AG09309 (cell line): ENCODE measurements around the gene ATP6V0D1.

Experiments used
- DNase-seq: peaks from one replicate; pipeline ENCODE4 v3.0.0-alpha.2; 2010; ENCODE audit warnings: low read depth
- H3K4me3 ChIP-seq: 2 replicates; pipeline ENCODE4 v1.5.1; 2011; ENCODE audit warnings: mild to moderate bottlenecking, low read depth, low read length, moderate library complexity; ENCODE audit not compliant: control insufficient read depth
- TF ChIP-seq, protein P1 (sequence below): IDR thresholded peaks from 2 replicates; pipeline ENCODE4 v1.5.1; 2011; ENCODE audit warnings: mild to moderate bottlenecking, low read depth, low read length, inconsistent platforms; ENCODE audit not compliant: insufficient read depth, control insufficient read depth; ENCODE audit errors: missing control alignments

ATP6V0D1 gene

DNA sequence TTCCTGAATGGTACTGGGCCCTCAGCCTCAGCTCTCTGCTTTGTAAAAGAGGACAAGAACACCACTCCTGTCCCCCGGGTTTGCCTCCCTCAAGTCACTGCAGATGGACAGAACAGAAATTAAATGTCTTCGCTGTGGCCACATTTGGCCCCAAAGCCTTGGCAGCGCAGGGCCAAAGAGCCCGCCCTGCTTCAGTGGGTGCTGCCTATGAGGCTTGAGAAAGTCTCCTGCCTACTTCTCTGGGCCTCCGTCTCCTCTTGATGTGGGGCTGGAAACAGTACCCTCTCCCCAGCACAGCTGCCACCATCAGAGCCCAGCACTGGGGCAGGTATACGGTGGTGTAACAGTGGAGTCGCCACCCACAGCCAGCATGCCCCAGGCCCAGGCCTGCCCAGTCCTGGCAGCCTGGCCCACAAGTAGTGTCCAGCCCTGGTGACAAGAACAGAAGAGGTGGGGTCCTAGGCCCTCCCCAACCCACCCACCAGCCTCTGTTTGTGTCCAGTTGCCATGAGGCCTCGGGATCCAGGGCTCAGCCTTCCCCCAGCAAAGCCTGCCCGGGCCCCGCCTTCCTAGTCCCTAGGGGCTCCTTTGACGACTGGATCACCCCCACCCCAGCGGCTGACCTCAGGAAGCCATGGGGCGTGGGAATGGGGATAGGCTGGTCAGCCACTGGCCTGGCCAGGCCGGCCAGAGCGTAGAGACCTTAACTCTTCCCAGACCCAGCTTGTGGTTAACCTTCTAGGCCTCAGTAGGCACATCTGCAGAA is 83.7 kb downstream of the ATP6V0D1 start:
- no peak for DNase-seq
- TF ChIP-seq, protein P1, sequence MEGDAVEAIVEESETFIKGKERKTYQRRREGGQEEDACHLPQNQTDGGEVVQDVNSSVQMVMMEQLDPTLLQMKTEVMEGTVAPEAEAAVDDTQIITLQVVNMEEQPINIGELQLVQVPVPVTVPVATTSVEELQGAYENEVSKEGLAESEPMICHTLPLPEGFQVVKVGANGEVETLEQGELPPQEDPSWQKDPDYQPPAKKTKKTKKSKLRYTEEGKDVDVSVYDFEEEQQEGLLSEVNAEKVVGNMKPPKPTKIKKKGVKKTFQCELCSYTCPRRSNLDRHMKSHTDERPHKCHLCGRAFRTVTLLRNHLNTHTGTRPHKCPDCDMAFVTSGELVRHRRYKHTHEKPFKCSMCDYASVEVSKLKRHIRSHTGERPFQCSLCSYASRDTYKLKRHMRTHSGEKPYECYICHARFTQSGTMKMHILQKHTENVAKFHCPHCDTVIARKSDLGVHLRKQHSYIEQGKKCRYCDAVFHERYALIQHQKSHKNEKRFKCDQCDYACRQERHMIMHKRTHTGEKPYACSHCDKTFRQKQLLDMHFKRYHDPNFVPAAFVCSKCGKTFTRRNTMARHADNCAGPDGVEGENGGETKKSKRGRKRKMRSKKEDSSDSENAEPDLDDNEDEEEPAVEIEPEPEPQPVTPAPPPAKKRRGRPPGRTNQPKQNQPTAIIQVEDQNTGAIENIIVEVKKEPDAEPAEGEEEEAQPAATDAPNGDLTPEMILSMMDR, result no peak
- H3K4me3 ChIP-seq, result no peak overlapping the region

DNA sequence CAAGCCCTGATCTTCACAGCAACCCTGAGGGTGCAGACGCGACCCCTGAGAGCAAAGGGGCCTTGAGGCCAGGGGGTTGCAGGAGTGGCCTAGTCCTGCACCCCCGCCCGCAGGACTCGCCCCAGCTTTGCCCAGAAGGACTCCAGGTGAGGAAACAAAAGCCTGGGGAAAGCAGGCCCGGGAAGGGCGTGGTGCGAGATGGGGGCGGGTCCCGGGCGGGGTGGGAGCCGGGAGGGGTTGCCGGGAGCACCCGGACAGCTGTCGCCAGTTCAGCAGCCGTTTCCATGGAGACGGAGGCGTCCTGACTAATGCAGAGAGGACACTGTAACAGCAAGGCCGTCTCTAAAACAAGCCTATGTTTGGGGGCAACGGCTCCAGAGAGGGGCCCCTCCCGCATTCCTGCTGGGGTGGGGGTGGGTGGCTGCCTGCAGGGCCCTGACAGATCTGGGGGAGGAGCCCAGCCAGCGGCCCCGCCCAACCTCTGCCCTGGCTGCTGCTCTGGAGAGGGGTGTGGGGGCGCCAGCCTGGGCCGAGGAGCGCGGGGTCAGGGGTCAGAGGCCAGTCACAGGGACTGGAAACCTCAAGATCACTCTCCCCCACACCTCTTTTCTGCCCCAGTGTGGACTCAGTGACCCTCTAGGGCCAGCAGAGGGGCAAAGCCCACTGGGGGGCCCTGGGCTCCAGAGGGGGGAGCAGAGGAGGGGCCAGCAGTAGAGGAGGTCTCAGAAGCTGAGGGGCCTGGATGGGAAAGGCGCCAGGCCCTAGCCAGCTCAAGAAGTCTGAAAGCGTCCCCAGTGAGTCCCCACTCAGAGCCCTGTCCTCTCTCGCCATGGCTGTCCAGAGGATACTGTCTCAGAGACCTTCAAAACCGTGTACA is 84.6 kb downstream of the ATP6V0D1 start:
- DNase-seq, result no peak
- no peak overlapping the region for H3K4me3 ChIP-seq
- TF ChIP-seq, protein P1, result no peak

DNA sequence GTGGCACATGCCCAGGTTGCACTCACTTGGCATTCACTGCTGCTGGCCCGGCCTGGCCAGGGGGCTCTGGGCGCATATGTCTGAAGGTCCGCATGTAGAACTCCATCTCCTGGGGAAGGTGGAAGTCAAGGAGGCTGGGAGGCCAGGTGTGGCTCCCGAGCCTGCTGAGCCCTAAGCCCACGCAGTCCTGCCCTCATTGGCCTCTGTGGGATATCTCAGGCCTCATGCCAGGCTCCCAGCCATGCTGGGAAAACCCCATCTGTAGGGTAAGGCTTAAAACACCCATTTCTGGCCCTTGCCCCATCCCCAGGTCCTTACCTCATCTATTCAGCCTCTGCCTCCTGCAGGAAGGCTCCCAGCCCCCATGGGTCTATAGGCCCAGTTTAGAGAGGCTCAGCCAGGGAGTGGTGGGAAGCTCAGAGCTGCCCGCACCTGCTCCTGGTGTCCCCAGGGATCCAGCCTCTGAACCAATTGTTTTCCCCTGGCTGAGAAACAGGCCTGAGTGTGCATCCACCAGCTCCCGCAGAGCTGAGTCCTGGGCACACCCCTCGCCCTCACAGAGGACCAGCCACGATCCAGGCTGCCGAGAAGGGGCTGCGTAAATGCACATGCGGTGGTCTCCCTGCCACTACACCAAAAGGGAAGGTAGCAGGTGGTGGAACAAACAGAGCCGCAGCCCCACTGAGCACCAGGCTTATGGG is 85.3 kb downstream of the ATP6V0D1 start:
- no peak for DNase-seq

DNA sequence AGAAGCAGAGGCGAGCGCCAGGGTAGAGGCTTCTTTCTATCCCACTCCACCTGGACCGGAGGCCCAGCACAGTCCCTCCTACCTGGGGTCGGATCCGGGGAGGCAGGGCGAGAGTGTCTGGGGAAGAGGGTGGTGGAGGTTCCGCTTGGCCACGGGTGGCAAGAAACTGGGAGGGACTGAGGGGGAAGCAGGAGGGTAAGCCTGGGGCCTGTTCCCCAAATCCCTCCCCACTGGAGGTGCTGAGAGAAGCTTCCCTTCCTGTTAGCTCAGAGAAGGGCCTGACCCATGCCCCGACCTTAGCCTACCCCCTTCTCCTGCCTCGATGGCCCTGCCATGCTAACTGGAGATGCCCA is 85.9 kb downstream of the ATP6V0D1 start:
- TF ChIP-seq, protein P1, result no peak
- DNase-seq, result no peak
- no peak overlapping the region for H3K4me3 ChIP-seq

More for the DNA sequence above, 85.3 kb downstream of the ATP6V0D1 start:
- no peak overlapping the region for H3K4me3 ChIP-seq
- TF ChIP-seq, protein P1, result no peak

DNA sequence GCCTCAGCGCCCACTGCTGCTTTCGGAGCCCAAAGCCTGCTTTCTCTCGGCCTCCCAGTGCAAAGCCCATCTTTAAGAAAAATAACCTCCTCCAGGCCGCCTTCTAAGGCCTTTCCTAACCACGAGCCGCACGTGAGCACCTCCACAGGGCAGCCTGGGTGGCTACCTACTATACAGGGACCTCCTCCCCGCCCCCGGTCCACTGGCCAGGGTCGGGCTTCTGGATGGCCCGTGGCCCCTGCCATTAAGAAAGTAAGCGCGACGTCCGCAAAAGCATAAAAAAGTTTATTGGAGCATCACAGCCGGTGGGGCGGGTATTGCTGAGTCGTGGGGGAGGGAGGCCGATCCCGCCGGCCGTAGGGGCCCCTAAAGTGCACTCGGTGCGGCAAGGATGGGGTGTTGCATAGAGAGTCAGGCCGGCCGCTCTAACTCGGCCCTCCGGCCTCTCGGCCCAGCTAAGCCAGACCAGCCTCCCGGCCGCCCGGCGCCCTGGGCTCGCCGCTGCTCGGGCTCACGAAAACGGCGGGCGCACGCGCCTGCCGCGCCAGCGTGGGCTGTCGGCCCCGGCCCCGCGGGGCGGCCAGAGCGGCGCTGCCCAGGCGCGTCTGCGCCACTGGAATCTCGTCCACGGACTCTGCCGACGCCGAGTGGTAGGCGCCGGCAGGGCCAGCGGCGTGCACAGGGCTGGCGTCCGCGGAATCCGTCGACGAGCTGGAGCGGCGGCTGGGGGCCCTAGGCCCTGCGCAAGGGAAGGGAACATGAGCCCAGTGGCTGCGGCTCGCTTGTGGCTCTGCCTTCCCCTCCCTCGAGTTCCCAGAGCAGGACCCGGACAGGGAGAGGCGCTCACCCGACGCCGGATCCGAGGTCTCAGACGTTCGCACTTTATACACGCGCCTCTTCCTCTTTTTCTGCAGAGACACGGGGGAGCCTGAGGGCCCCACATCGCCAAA is 86.5 kb downstream of the ATP6V0D1 start:
- H3K4me3 ChIP-seq, result no peak overlapping the region

More for the DNA sequence above, 86.5 kb downstream of the ATP6V0D1 start:
- TF ChIP-seq, protein P1, result no peak
- DNase-seq, result no peak
